ENCODE results near the gene NUP85.

NUP85 gene

DNA sequence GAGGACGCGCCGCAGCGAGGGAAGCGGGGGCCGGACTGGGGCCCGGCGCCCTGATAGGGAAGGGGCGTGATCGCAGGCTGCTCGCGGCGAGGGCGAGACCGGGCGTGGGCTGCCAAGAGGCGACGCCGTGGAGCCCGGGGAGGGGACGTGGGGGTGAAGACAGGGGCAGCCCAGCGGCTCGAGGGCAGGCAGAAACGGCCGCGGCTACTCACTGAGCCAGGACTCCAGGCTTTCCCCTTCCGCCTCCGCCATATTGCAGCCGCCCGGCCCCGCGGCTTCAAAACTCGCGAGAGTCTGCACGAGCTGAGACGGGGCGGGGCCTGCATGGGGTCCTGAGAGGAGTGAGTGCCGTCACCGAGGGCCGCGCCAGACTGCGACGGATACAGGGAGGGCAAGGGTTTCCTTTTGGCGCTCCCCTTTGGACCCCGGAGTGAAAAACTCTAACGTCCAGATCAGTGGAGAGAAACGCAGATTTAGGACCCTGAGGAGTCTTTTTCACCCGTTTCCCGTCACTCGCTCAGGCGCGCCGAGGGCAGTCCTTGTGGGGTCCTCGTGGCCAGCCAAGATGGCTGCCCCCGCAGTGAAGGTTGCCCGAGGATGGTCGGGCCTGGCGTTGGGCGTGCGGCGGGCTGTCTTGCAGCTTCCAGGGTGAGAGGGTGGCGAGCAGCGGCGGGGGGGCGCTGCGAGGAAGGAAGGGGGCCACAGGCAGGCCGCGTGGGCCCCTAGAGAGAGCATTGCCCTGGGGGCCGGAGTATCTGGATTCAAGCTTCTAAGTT, 56.0 kb downstream of the NUP85 start, which contains the start of the genes GGA3 and MRPS7:
Gene GGA3 (minus strand): TSS at position 271 of the 776 bp plus-strand sequence. CDS start 19 bp downstream, at position 252.
Gene MRPS7 (plus strand): TSS at position 544 of the 776 bp plus-strand sequence. CDS start 22 bp downstream, at position 566.
- Mint-ChIP-seq H3K4me3 (peak within 1 kb of the TSS; percentile 89 to 99), H3K9me3 (no peaks in the 10 kb centered on the region), H3K36me3 (peaks cover 27 to 38% of the 10 kb centered on the region in 2 donors), H3K27me3 (no peaks in the 10 kb centered on the region), H3K27ac (peak within 1 kb of the TSS; percentile 100), H3K4me1 (peaks cover 26 to 69% of the 10 kb centered on the region in 2 donors)
- peak; percentile 91 to 97 for ATAC-seq (replicated peaks)
- DNase-seq = peak; percentile 93

DNA sequence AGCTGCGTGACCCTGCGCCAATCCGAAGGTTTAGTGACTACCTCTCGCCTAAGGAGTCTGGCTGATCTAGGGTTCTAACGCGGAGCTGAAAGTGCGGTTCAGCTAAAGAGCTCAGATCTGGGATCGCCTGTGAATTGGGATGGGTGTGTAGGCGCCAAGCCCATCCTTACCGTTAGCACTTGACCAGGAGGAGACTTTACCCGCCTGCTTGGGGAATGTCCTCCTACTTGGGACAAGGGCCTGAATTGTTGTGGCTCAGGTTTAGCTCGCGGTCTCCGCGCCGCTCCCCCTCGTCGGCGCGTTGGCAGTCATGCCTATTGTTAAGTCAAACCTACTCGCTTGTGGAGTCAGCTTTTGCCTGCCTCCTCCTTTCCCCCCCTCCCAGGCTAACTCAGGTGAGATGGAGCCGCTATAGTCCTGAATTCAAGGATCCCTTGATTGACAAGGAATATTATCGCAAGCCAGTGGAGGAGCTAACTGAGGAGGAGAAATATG, 56.7 kb downstream of the NUP85 start:
- no peaks in the 10 kb centered on the region for H3K27me3 Mint-ChIP-seq
- peak overlapping the region; percentile 100 for H3K27ac Mint-ChIP-seq
- DNase-seq = no peak
- ATAC-seq (replicated peaks) = peak; percentile 26 to 28
- peaks cover 30 to 42% of the 10 kb centered on the region in 2 donors for H3K36me3 Mint-ChIP-seq
- no peaks in the 10 kb centered on the region for H3K9me3 Mint-ChIP-seq
- H3K4me1 Mint-ChIP-seq = peaks cover 26 to 68% of the 10 kb centered on the region in 2 donors
- H3K4me3 Mint-ChIP-seq = peak overlapping the region; percentile 89 to 99

DNA sequence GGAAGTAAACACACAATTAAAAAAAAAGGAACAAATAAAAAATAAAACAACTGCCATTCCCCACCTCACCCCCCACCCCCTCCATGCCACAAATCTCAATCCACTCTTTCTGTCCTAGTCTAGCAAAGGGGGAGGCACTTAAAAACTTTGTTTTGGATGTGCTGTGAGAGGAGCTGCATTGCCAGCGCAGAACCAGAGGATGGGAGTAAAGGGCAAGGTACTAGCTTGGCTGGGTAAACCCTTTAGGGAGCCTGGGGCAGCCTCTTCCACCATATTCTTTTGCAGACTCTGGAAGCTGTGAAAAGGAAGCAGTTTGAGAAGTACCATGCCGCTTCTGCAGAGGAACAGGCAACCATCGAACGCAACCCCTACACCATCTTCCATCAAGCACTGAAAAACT, 57.6 kb downstream of the NUP85 start:
- Mint-ChIP-seq H3K36me3 (peaks cover 38 to 47% of the 10 kb centered on the region in 2 donors), H3K9me3 (no peaks in the 10 kb centered on the region)

DNA sequence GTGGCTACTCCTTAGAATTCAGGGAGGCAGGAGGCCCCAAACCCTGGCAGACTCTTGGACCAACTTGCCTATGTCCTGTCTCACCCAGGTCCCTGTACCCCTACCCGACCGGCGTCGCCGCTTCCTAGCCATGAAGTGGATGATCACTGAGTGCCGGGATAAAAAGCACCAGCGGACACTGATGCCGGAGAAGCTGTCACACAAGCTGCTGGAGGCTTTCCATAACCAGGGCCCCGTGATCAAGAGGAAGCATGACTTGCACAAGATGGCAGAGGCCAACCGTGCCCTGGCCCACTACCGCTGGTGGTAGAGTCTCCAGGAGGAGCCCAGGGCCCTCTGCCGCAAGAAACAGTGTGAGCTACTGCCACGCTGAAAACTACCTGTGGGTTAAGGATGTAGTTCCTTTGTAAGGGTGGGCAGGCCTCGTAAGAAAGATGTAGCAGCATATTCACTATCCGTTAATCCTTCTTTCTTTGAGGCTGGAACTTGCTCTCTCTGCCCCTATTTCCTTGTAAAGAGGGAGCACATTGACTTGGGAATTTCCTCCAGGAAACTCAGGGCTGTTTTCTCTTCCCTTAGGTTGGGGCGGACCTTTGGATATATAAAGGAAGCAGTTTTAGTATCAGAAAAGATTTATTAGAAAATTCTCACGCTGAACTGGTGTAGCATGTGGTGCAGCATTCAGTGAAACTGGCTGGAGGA, 60.3 kb downstream of the NUP85 start:
- no peaks in the 10 kb centered on the region for H3K27me3 Mint-ChIP-seq
- no peak for ATAC-seq (replicated peaks)
- peaks cover 33 to 40% of the 10 kb centered on the region in 2 donors for H3K36me3 Mint-ChIP-seq
- no peak overlapping the region for H3K27ac Mint-ChIP-seq
- H3K4me3 Mint-ChIP-seq = no peak overlapping the region
- no peaks in the 10 kb centered on the region for H3K9me3 Mint-ChIP-seq
- no peak for DNase-seq
- H3K4me1 Mint-ChIP-seq = peaks cover 20 to 59% of the 10 kb centered on the region in 2 donors

More for the DNA sequence above, 57.6 kb downstream of the NUP85 start:
- ATAC-seq (replicated peaks) (no peak), DNase-seq (no peak)
- Mint-ChIP-seq H3K4me1 (peaks cover 20 to 68% of the 10 kb centered on the region in 2 donors), H3K27me3 (no peaks in the 10 kb centered on the region), H3K27ac (peak overlapping the region; percentile 100), H3K4me3 (peak overlapping the region; percentile 50 to 99)

DNA sequence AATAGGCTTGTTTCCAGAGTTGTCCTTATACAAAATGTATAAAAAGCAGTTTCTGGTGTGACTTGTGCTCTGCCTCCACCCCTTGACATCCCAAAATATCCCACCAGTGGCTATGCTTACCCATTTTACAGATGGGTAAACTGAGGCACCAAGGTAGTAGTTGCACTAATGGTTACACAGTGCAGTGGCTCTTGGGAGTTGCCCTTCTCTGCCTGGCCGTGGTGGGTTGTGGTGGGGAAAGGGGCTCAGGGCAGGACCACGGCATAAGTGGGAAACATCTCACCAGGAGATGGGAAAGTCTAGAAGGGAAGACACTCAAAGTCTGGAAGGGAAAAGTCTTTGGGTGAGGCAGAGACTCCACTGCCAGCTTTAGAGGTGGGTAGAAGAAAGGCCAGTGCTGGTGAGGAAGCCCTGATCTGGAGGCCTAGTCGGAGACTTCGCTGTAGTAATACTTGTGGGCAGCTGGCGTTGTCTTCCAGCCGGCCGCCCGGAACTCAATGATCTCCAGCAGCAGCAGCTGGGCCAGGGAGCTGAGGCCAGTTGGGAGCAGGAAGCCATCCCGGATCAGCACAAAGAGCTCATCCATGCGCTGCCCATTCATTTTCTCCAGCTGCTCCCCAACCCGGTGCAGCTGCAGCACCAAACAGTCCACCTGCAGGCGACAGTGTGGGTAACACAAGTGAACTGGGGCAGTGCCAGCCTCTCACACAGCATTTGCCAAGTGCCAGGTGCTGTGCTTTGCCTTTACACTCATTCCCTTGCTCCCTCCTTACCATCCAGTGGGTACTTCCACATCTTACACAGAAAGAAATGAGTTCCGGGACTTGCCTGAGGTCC, 61.1 kb downstream of the NUP85 start:
- Mint-ChIP-seq H3K4me3 (no peak overlapping the region), H3K9me3 (no peaks in the 10 kb centered on the region), H3K36me3 (peaks cover 32 to 36% of the 10 kb centered on the region in 2 donors), H3K27me3 (no peaks in the 10 kb centered on the region), H3K4me1 (peaks cover 20 to 55% of the 10 kb centered on the region in 2 donors), H3K27ac (no peak overlapping the region)
- no peak for DNase-seq
- no peak for ATAC-seq (replicated peaks)

DNA sequence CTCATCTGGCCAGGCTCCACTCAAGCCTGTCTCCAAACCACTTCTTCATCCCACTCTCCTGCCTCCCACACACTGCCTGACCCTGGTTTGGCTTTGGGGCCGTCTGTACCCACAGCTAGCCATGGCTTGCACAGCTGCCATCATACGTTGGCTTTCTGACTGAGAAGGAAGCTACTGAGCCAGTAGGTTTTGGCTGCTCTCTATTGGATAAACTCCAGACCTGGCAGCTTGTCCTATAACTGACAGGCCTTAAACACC, 61.6 kb downstream of the NUP85 start:
- H3K4me1 Mint-ChIP-seq = peaks cover 23 to 60% of the 10 kb centered on the region in 2 donors
- no peak overlapping the region for H3K4me3 Mint-ChIP-seq
- peak overlapping the region; percentile 33 for H3K27ac Mint-ChIP-seq
- H3K9me3 Mint-ChIP-seq = no peaks in the 10 kb centered on the region
- H3K36me3 Mint-ChIP-seq = peaks cover 31 to 35% of the 10 kb centered on the region in 2 donors
- DNase-seq (no peak), ATAC-seq (replicated peaks) (no peak)
- H3K27me3 Mint-ChIP-seq = no peaks in the 10 kb centered on the region

DNA sequence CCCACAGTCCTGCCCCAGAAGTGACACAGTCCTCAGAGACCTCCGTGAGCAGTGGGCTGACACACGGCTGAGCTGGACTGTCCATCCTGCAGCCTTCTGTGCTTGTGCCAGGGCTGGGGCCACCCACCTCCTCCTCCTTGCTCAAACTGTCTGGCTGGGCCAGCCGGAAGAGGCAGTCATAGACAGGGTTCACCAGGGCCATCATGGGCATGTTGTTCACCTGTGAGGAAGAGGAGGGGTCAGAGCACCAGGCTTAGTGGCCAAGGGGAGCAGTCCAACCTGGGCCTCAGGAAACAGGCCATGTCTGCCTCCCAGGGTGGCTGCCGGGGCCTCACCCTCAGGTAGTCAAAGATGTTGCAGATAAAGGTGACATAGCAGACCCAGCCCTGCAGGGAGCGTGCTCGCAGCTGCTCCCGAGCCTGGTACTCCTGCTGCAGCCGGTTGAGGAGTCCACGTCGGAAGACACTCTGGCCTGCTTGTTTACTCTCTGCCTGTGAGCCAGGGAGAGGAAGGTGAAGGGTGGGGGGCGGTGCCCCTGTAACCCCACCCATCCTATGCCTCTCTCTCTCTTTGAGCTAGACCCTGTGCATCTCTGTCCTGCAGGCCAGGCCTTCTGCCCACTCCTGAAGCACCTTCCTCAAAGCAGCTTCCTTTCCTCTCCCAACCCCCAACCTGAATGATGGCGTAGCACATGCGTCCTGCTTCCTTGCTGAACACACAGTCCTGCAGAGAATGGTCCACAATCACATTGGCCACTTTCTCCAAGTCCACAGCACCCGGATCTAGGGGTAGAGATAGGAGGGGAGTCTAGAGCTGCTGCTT, 62.1 kb downstream of the NUP85 start:
- no peak for DNase-seq
- no peak overlapping the region for H3K4me3 Mint-ChIP-seq
- no peaks in the 10 kb centered on the region for H3K9me3 Mint-ChIP-seq
- peak overlapping the region; percentile 33 for H3K27ac Mint-ChIP-seq
- peaks cover 25 to 60% of the 10 kb centered on the region in 2 donors for H3K4me1 Mint-ChIP-seq
- H3K27me3 Mint-ChIP-seq = no peaks in the 10 kb centered on the region
- ATAC-seq (replicated peaks) = no peak
- peaks cover 33% of the 10 kb centered on the region in 2 donors for H3K36me3 Mint-ChIP-seq

DNA sequence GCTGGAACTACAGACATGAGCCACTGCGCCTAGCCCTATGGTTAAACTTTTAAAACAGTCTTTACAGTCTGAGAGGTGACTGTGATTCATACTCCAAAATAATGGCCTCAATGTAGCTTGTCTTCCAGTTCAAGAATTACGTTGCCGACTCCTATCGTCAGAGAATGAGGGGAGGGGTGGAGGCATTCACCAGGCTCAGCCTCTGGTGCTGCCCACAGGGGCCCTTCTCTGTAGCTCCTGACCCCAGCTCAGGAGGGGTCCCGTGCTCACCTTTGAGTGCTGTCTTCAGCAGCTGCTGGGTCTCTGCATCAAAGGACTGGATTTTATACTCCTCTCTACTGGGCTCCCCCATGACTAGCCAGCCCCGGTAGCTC, 64.4 kb downstream of the NUP85 start:
- peaks cover 33 to 42% of the 10 kb centered on the region in 2 donors for H3K36me3 Mint-ChIP-seq
- DNase-seq = no peak
- H3K27me3 Mint-ChIP-seq = no peaks in the 10 kb centered on the region
- peak overlapping the region; percentile 91 to 97 for H3K4me3 Mint-ChIP-seq
- H3K27ac Mint-ChIP-seq = peak overlapping the region; percentile 97
- ATAC-seq (replicated peaks) = peak in 1 of 2 donors; percentile 0
- H3K4me1 Mint-ChIP-seq = peaks cover 32 to 67% of the 10 kb centered on the region in 2 donors
- H3K9me3 Mint-ChIP-seq = no peaks in the 10 kb centered on the region

DNA sequence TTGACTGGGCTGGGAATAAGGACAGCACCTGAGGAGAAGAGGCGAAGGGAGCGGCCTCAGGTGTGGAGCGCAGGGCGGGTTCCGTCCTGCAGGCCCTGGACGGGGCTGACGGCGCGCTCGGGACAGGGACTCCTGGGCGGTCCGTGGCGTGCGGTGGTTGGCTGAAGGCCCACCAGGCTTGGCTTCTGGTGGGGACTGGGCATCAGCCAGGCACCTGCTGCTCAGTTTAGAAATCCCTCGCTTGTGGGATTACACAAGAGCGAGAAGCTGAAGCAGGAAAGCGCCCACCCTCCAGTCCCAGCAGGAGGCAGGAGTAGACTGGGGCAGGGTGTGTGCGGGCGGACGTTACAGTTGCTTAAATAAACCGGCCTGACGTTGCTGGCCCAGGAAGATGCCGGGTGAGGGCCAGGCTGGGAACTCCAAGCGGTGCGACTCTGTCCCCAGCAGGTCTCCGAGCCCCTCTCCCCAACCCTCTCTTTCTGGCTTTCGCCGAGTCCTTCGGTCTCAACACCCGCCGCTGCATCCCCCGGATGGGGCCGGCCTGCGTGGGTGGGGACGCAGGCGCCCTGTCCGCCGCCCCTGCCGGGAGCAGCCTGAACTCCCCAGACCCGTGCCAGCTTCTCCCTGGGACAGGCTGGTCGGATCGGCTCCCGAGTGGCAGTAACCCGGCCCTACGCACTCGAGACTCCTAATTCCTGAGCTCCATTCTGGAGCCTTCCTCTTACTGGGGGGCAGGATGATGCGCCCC, 64.9 kb downstream of the NUP85 start:
- Mint-ChIP-seq H3K27me3 (no peaks in the 10 kb centered on the region), H3K4me3 (peak overlapping the region; percentile 91 to 97), H3K36me3 (peaks cover 33 to 44% of the 10 kb centered on the region in 2 donors), H3K9me3 (no peaks in the 10 kb centered on the region), H3K27ac (peak overlapping the region; percentile 97), H3K4me1 (peaks cover 32 to 68% of the 10 kb centered on the region in 2 donors)
- ATAC-seq (replicated peaks) = peak; percentile 59 to 60
- peak; percentile 69 for DNase-seq

DNA sequence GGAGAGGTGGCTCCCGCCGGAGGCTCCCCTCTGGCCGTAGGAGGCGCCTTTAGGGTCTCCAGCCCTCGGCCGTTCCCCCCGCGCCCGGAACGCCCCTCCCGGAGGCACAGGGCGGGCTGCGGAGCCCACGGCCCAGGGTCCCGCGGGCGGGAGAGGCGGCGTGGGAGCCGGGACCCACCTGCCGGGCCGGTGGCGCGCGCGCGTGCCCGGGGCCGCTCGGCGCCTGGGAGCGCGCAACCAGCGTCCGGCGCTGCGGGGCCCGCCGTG, 65.4 kb downstream of the NUP85 start, which contains the start of gene MIF4GD:
Gene MIF4GD (minus strand): TSS at position 266 of the 267 bp plus-strand sequence. CDS start 1,036 bp downstream, outside the sequence.
- Mint-ChIP-seq H3K9me3 (no peaks in the 10 kb centered on the region), H3K27ac (peak within 1 kb of the TSS; percentile 97), H3K27me3 (no peaks in the 10 kb centered on the region), H3K36me3 (peaks cover 33 to 43% of the 10 kb centered on the region in 2 donors), H3K4me3 (peak within 1 kb of the TSS; percentile 91 to 97), H3K4me1 (peaks cover 32 to 66% of the 10 kb centered on the region in 2 donors)
- DNase-seq = no peak
- peak in 1 of 2 donors; percentile 25 for ATAC-seq (replicated peaks)

DNA sequence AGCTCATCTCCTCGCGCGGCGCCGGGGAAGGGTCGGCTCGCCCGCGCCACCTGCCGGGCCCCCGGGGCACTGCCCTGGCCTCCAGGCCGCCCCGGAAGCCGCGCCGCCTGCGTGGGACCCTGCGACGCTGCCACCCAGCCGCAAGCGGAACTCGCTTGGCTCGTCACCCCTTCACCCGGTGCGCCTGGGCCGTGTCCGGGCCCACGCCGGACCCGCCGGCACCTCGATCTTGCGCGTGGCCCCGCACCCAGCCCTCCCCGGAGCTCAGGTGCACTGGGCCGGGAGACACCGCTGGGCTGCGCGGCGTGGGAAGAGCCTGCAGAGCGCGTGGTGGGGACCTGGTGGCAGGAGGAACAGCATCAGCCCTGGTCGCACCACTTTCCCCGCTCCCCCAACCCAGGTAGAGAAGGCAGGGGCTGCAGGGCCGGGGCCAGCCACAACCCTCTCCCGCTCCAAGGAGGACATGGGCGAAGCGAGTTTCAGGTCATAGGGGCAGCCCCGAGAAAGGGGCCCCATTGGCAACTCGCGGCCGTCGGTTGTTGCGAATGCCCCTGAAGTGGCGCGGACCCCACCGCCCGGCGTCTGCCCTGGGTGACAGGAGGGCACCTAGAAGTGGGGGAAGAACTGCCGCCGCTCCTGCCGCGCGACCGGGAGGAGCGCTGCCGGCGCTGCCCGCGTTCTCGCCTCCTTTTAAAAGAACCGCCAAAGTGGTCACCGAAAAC, 65.9 kb downstream of the NUP85 start:
- H3K4me3 Mint-ChIP-seq = peak overlapping the region; percentile 89 to 97
- peaks cover 32 to 43% of the 10 kb centered on the region in 2 donors for H3K36me3 Mint-ChIP-seq
- no peaks in the 10 kb centered on the region for H3K9me3 Mint-ChIP-seq
- ATAC-seq (replicated peaks) (peak; percentile 73 to 83), DNase-seq (peak; percentile 85)
- H3K27me3 Mint-ChIP-seq = no peaks in the 10 kb centered on the region
- peak overlapping the region; percentile 95 for H3K27ac Mint-ChIP-seq
- H3K4me1 Mint-ChIP-seq = peaks cover 32 to 66% of the 10 kb centered on the region in 2 donors

Data from stimulated activated naive B cell treated with anti-CD40 and anti-IgM and Interleukin-4, amounts not matched to agents 10 μg/mL and 1 μg/mL and 100 μg/mL, for 72 hours (primary cell).